Endothelial cell (in vitro differentiated cells): Measurements from ENCODE around the gene NECTIN3. TPM values are rescaled to one million over a fixed set of nuclear protein-coding genes. Genes with fewer than 3 reads are reported as not detected.

Source experiments
- DNase-seq: peaks from one replicate; pipeline ENCODE4 v3.0.0; 2021; ENCODE audit warnings: low spot score
- H3K27ac Mint-ChIP-seq: one replicate; pipeline ENCODE4 v1.8.0; 2021; ENCODE audit warnings: mixed read lengths, inconsistent platforms; ENCODE audit not compliant: unreplicated experiment
- H3K27me3 Mint-ChIP-seq: one replicate; pipeline ENCODE4 v1.8.0; 2021; ENCODE audit warnings: mild to moderate bottlenecking, moderate library complexity, mixed read lengths, inconsistent platforms; ENCODE audit not compliant: unreplicated experiment
- H3K36me3 Mint-ChIP-seq: one replicate; pipeline ENCODE4 v1.8.0; 2021; ENCODE audit warnings: mild to moderate bottlenecking, low read depth, mixed read lengths, inconsistent platforms; ENCODE audit not compliant: unreplicated experiment
- H3K4me1 Mint-ChIP-seq: one replicate; pipeline ENCODE4 v1.8.0; 2021; ENCODE audit warnings: mild to moderate bottlenecking, mixed read lengths, inconsistent platforms; ENCODE audit not compliant: unreplicated experiment
- H3K4me3 Mint-ChIP-seq: one replicate; pipeline ENCODE4 v1.8.0; 2021; ENCODE audit warnings: mild to moderate bottlenecking, mixed read lengths, inconsistent platforms; ENCODE audit not compliant: unreplicated experiment
- H3K9me3 Mint-ChIP-seq: one replicate; pipeline ENCODE4 v1.8.0; 2021; ENCODE audit warnings: mixed read lengths, inconsistent platforms; ENCODE audit not compliant: unreplicated experiment
- total RNA-seq: library from RNA; stranded (reverse); fragmentation: NEBNext Ultra II Directional; extraction: Animal tissue kit (Norgen Biotek cat#: 25700); gene quantifications from one replicate; pipeline ENCODE4 v1.2.1, GENCODE V29; 2021; ENCODE audit not compliant: unreplicated experiment
- TF ChIP-seq, protein P1 (sequence below): fragments of 200-600 bp; sonication (generic); IDR thresholded peaks from one replicate; pipeline ENCODE4 v1.5.0; 2021; ENCODE audit warnings: antibody characterized with exemption; ENCODE audit not compliant: unreplicated experiment

Gene NECTIN3
- total RNA-seq, 1 donor from 2014 or later = 28.5 TPM

GRCh38 chr3:111070772-111071256, 802 bp upstream of the NECTIN3 start:
- Mint-ChIP-seq H3K27me3 (peaks cover 8% of the 10 kb centered on the region), H3K27ac (peak overlapping the region; percentile 87), H3K4me3 (peak overlapping the region; percentile 97), H3K36me3 (peaks cover 3% of the 10 kb centered on the region), H3K9me3 (no peaks in the 10 kb centered on the region), H3K4me1 (peaks cover 22% of the 10 kb centered on the region)
- TF ChIP-seq, protein P1, sequence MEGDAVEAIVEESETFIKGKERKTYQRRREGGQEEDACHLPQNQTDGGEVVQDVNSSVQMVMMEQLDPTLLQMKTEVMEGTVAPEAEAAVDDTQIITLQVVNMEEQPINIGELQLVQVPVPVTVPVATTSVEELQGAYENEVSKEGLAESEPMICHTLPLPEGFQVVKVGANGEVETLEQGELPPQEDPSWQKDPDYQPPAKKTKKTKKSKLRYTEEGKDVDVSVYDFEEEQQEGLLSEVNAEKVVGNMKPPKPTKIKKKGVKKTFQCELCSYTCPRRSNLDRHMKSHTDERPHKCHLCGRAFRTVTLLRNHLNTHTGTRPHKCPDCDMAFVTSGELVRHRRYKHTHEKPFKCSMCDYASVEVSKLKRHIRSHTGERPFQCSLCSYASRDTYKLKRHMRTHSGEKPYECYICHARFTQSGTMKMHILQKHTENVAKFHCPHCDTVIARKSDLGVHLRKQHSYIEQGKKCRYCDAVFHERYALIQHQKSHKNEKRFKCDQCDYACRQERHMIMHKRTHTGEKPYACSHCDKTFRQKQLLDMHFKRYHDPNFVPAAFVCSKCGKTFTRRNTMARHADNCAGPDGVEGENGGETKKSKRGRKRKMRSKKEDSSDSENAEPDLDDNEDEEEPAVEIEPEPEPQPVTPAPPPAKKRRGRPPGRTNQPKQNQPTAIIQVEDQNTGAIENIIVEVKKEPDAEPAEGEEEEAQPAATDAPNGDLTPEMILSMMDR = no peak
- no peak for DNase-seq

GRCh38 chr3:111072031-111072921, 660 bp downstream of the NECTIN3 start:
- peaks cover 3% of the 10 kb centered on the region for H3K36me3 Mint-ChIP-seq
- TF ChIP-seq, protein P1 = no peak
- H3K4me3 Mint-ChIP-seq = peak overlapping the region; percentile 97
- no peaks in the 10 kb centered on the region for H3K9me3 Mint-ChIP-seq
- peak; percentile 43 for DNase-seq
- H3K27ac Mint-ChIP-seq = peak overlapping the region; percentile 68
- peaks cover 8% of the 10 kb centered on the region for H3K27me3 Mint-ChIP-seq
- H3K4me1 Mint-ChIP-seq = peaks cover 22% of the 10 kb centered on the region

- H3K9me3 Mint-ChIP-seq = no peaks in the 10 kb centered on the region
- peaks cover 3% of the 10 kb centered on the region for H3K36me3 Mint-ChIP-seq
- H3K4me3 Mint-ChIP-seq = peak overlapping the region; percentile 97
- H3K4me1 Mint-ChIP-seq = peaks cover 22% of the 10 kb centered on the region
- TF ChIP-seq, protein P1 = no peak
- H3K27me3 Mint-ChIP-seq = peaks cover 8% of the 10 kb centered on the region
- no peak for DNase-seq
- no peak overlapping the region for H3K27ac Mint-ChIP-seq
Observed at GRCh38 chr3:111073218-111073617, 1.6 kb downstream of the NECTIN3 start.

GRCh38 chr3:111076732-111077131, 5.1 kb downstream of the NECTIN3 start:
- peaks cover 3% of the 10 kb centered on the region for H3K36me3 Mint-ChIP-seq
- H3K27me3 Mint-ChIP-seq = no peaks in the 10 kb centered on the region
- DNase-seq = no peak
- H3K27ac Mint-ChIP-seq = no peak overlapping the region
- no peak overlapping the region for H3K4me3 Mint-ChIP-seq
- no peaks in the 10 kb centered on the region for H3K9me3 Mint-ChIP-seq
- H3K4me1 Mint-ChIP-seq = peaks cover 12% of the 10 kb centered on the region
- TF ChIP-seq, protein P1 = no peak

- H3K27ac Mint-ChIP-seq = no peak overlapping the region
- peaks cover 3% of the 10 kb centered on the region for H3K36me3 Mint-ChIP-seq
- no peak for DNase-seq
- no peaks in the 10 kb centered on the region for H3K27me3 Mint-ChIP-seq
- no peak overlapping the region for H3K4me3 Mint-ChIP-seq
- peaks cover 12% of the 10 kb centered on the region for H3K4me1 Mint-ChIP-seq
- TF ChIP-seq, protein P1 = no peak
- no peaks in the 10 kb centered on the region for H3K9me3 Mint-ChIP-seq
Observed at GRCh38 chr3:111077369-111077768, 5.8 kb downstream of the NECTIN3 start.
